HG03103 (cell line): ENCODE data around the gene LILRB1.
A peak's percentile ranks its signal among the peaks of the same experiment; 100 is the strongest.
"Not testable (repeated sequence)": the region's sequence is repeated elsewhere in the genome, so short reads cannot be mapped to it uniquely, and the experiment has no call there.

Experiments used
- ATAC-seq: cut with Tn5 transposase; IDR thresholded peaks from one replicate; pipeline ENCODE4 v1.9.1; 2021; ENCODE audit warnings: low read depth; ENCODE audit not compliant: unreplicated experiment

LILRB1 gene

GRCh38 chr19:54630262-54630661, at the start of gene LILRB1:
Gene LILRB1 (plus strand): TSS chr19:54630484. CDS start chr19:54631074, 590 bp downstream.
- ATAC-seq, result not testable (repeated sequence)

GRCh38 chr19:54586397-54586796, 43.9 kb upstream of the LILRB1 start:
- no peak for ATAC-seq

- ATAC-seq, result no peak
Measured at GRCh38 chr19:54587026-54587425, 43.3 kb upstream of the LILRB1 start.

GRCh38 chr19:54593445-54593844, 36.8 kb upstream of the LILRB1 start, which contains the start of gene LILRA1:
Gene LILRA1 (plus strand): TSS chr19:54593632. CDS start chr19:54594245, 613 bp downstream.
- not testable (repeated sequence) for ATAC-seq

- not testable (repeated sequence) for ATAC-seq
Measured at GRCh38 chr19:54593931-54594626, 36.2 kb upstream of the LILRB1 start.

GRCh38 chr19:54594737-54595136, 35.5 kb upstream of the LILRB1 start:
- no peak for ATAC-seq

GRCh38 chr19:54595680-54596436, 34.4 kb upstream of the LILRB1 start:
- not testable (repeated sequence) for ATAC-seq

GRCh38 chr19:54600212-54600611, 30.1 kb upstream of the LILRB1 start:
- ATAC-seq, result no peak

GRCh38 chr19:54606230-54606629, 24.1 kb upstream of the LILRB1 start:
- no peak for ATAC-seq

GRCh38 chr19:54606891-54607784, 23.1 kb upstream of the LILRB1 start:
- no peak for ATAC-seq

GRCh38 chr19:54607785-54608150, 22.5 kb upstream of the LILRB1 start:
- no peak for ATAC-seq

GRCh38 chr19:54608205-54608604, 22.1 kb upstream of the LILRB1 start:
- ATAC-seq, result no peak

- no peak for ATAC-seq
Measured at GRCh38 chr19:54608792-54609191, 21.5 kb upstream of the LILRB1 start.

- ATAC-seq, result no peak
Measured at GRCh38 chr19:54609356-54609791, 20.9 kb upstream of the LILRB1 start.

GRCh38 chr19:54612428-54612827, 17.9 kb upstream of the LILRB1 start:
- no peak for ATAC-seq

- no peak for ATAC-seq
Measured at GRCh38 chr19:54614726-54615125, 15.6 kb upstream of the LILRB1 start.

- no peak for ATAC-seq
Measured at GRCh38 chr19:54616057-54616456, 14.2 kb upstream of the LILRB1 start.

- ATAC-seq, result peak; percentile 71
Measured at GRCh38 chr19:54616821-54617560, 13.3 kb upstream of the LILRB1 start.

GRCh38 chr19:54620464-54620863, 9.8 kb upstream of the LILRB1 start:
- ATAC-seq, result no peak

GRCh38 chr19:54622431-54622830, 7.9 kb upstream of the LILRB1 start:
- ATAC-seq, result no peak
